HuH-7.5 (cell line): Measurements from ENCODE around the gene MYO7B.

Source experiments
- DNase-seq: peaks from one replicate; pipeline ENCODE4 v3.0.0; 2011; ENCODE audit warnings: low spot score

The MYO7B gene

DNA sequence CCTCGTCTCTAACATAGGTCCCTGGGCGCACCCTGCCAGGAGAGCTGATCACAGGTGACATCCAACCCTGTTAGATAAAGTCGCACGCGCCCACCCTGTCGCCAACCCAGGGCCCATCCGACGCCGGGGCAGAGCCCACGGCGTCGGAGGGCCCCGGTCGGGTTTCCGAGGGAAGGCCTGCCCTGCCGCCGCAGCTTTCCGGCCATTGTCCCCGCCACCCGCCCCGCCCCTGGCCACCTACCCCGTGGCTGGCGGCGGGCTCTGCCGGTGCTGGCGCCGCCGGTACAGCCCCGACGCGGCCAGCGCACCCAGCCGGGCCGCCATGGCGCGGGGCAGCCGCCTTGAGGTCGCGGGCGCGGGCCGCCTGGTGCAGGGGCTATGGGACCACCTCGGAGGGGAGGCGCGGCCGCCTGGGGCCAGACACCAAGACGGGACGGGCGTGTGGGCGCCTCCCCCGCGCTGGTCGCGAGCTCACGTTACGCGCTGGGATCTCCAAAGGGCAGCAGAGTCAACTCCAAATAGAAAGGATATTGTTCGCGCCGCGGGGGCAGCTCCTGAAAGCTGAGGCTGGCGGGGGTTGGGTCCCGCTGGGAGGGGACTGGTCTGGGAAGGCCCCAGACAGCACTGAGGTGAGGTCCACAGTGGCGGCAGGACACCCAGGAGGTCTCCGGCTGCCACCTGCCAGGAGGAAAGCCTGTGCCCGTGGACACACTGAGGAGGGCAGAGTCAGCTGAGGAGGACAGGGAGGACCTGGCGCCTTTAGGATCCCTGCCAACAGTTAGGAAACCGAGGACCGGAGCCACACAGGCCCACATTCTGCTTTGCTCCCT, 128.8 kb downstream of the MYO7B start:
- no peak for DNase-seq

DNA sequence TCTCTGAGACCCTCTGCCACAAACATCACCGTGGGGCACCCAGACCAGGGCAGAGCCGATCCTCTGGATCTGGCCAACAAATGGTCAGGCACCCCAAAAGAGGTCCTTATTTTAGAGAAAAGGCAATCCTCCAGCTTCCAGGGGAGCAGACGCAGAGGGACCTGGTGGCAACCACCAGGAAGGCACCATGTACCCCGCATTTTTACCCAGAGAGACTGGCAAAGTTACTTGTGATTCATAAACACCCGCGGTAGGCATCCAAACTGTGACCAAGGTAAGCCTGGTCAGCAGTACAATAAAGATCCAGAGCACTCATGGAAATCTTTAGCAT, 129.4 kb downstream of the MYO7B start:
- DNase-seq = no peak

DNA sequence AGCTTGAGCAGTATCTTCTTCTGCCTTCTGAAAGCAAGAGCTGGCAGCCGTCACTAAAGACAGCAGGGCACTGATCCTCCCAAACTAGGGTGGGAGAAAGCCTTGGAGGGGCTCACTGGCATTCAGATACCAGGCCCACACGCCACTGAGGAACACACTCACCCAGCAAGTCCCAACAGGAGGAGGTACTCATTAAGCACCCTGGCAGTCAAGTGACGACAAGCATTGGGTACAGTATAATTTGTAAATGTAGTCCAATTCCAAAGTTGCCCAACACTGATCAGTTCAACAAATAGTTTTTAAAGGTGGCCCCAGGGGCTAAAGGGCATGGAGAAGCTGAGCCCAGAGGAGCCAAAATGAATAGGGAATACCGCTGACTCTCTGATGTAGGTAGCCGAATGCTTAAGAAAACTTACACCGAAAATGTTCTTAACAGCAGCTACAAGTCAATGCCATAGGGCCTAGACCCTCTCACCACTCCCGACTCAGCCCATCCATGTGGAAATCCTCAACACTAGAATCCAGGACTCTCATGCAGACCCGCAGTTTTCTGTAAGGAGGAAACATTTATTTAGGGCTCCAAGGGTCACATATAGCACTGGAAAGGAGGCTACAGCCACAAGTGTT, 129.9 kb downstream of the MYO7B start:
- no peak for DNase-seq

DNA sequence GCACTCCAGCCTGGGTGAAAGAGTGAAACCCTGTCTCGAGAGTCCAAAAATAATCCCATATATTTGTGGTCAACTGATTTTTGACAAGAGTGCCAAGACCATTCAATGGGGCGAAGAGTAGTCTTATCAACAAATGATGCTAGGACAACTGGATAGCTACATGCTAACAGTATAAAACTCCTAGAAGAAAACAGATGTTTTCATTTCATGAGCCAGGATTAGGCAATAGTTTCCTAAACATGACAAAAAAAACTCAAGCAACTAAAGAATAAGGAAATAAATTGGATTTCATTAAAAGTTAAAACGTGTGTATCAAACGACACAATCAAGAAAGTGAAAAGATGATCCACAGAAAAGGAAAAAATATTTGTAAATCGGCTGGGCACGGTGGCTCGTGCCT, 133.6 kb downstream of the MYO7B start:
- no peak for DNase-seq

DNA sequence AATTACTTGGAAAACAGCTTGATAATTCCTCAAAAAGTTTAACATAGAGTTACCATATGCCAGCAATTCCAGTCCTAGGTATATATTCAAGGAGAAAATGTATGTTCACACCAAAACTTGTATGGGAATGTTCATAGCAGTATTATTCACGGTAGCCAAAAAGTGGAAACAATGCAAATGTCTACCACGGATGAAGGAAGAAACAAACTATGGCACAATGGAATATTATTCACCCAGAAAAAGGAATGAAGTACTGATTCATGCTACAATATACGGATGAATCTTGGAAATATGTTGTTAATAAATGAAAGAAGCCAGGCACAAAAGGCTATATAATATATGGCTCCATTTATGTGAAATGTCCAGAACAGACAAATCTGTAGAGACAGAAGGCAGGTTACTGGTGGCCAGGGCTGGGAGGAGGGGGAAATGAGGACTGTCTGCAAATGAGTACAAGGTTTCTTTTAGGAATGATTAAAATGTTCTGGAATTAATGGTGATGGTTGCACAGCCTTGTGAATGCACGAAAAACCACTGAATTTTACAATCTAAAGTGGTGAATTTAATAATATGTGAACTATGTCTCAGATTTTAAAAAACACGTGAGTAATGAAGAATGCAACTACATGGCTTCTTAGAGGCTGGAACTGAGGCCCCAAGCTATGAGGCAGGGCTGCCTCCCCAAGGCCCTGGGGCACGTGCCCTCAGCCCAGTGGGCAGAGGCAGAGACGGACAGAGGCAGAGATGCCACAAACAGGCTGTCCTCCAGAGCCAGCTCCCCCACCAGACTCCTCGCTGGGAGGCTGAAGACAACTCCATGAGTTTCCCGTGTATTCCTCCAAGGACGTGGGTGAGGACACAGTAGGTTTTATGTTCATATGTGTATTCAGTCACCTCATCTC, 134.8 kb downstream of the MYO7B start:
- no peak for DNase-seq

DNA sequence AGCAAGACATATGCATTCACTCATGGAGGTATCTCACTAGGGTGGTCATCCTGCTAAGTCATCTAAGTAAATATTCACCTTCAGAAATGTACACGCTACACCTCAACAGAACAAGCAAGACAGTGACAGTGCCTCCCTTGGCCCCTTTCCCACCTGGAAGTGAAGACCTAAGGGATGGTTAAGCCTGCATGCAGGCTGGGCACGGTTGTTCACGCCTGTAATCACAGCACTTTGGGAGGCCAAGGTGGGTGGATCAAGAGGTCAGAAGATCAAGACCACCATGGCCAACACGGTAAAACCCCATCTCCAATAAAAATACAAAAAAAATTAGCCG, 135.4 kb downstream of the MYO7B start:
- no peak for DNase-seq

DNA sequence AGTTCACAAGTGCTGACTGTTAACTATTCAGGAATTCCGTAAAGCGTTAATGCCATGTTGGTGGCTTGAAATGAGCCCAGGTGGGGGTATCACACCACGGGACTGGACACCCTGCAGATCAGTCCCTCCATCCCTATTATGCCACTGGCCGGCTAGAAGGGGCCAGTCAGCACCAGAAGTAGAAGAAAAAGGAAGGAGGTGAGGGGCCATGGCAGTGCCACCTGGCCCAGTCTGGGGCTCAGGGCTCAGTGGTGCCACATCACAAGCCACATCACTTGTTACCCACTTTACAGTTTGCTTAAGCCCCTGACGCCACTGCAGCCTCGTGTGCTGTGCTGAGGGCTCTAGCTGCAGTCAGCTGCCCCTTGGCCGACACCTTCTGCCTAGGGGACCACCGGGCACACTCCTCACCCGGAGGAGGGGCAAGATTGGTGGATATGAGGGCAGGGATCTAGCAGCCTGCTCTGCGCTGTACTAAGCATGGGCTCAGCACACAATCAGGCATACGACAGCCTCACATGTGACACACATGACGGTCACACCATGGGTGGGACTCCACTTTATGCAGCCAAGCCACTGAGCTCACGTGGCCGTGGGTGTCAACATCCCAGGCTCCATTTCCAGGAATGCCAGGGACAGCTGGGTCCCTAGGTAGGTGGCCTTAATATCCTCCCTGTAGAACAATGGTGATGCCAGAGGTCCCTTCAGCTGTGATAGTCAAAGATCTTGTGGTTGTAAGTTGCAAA, 136.2 kb downstream of the MYO7B start:
- DNase-seq = no peak

DNA sequence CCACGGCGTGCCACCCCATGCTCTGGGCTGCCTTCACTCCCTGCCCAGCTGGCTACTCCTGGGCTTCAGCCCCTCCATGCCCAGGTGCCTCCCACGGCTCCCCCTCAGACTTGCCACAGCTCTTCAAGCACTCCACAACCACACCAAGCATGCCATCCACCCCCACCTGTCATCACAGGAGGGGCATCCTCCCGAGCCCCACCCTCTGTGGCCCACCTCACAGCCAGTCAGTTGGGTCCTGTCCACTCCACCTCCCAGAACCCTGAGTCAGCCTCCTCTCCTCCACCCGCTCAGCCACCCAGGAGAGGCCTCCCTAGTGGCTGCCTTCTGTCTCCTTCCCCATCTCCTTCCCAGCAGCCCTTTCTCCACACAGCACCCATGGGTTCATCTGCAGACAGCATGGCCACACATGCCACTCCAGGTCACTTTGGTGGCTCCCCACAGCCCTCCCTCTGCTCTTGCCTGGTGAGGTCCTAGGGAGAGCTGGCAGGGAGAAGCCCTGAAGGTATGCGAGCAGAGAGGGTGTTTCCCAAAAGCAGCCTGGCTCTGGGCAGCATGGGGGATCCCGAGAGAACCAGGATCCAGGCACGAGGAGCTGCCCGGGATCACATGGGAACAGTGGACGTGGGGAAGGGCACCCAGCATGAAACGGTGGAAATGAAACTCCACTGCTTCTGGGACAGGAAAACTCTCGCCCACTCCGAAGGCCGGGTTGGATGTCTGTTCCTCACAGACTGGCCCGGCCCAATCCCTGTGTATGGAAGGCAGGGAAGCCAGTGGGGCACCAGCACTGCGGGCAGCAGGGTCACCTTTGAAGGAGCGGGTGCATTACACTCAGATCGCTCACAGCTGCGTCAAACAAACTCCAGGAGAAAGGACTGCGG, 137.1 kb downstream of the MYO7B start:
- no peak for DNase-seq

DNA sequence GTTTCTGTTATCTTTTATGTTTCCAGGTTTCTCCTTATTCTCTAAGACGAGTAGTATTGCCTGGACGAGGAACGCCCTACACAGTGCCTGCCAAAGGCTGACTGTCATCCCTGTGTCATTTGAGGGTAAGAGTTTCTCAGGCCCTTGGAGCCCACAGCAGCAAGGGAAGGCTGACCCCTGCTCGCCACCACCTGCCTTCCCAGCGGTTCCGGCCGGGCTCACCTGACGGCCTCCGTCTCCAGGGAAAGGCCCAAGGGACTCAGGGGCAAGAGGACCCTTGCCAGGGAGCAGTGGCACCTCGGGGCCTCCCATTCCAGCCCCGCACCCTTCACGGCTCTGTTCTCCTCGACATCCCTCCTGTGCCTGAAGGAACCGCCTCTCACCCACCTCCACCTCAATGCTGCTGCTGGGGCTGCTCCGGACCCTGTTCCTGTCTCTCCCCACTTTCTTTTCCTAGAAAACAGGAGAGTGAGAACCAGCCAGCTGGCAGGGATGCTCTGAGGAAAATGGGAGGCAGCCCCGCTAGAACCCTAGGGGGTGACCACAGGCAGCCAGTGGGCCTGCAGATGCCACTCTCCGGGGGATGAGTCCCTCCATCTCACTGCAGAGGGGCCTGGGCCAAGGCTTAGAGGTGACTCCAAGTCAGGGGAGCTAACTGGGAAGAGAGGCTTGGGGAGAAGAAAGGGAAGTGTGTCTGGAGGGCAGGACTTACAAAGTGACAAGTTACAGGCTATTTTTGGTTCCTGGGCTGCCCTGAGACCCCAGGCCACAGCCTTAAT, 138.0 kb downstream of the MYO7B start:
- no peak for DNase-seq

DNA sequence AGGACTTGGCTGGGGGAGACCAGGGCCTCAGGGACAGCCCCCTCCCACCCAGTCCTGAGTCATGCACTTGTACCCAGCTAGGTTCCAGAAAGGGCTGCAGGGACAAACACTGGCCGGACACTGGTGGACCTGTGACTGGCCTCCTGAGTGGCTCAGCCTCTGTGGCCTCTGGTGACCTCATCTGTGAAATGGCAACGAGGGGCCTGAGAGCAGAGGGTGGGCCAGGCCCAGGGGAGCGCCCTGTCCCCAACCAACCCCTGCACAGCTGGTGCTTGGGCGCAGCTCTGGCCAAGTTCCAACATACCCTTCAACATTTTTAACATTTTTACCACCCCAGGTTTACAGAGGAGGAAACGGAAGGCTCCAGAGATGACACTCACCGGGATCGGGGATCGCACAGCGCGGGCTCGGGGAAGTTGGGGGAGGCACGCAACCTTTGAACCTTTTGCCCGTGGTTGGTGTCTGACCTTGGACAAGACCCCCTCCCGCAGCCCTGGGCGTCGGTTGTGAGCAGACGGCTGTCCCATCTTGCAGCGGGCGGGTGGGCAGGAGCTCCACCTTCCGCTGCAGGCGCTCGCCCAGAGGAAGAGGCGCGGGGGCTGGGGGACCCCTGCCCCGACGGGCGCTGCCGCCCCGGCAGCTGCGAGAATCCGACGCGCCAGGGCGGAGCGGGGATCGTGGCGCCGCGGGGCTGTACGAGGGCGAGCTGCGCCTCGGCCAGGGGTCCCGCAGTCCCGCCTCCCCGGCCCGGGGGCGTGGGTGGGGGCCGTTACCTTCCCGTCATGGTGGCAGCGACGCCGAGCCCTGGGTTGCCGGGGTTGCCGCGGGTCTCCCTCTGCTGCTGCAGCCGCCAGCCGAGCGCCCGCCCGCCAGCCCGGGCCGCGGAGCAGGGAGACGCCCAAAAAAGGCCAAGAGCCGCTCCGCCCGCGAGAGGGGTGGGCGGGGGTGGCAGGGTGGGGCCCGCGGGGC, 139.0 kb downstream of the MYO7B start:
- peak; percentile 56 for DNase-seq

DNA sequence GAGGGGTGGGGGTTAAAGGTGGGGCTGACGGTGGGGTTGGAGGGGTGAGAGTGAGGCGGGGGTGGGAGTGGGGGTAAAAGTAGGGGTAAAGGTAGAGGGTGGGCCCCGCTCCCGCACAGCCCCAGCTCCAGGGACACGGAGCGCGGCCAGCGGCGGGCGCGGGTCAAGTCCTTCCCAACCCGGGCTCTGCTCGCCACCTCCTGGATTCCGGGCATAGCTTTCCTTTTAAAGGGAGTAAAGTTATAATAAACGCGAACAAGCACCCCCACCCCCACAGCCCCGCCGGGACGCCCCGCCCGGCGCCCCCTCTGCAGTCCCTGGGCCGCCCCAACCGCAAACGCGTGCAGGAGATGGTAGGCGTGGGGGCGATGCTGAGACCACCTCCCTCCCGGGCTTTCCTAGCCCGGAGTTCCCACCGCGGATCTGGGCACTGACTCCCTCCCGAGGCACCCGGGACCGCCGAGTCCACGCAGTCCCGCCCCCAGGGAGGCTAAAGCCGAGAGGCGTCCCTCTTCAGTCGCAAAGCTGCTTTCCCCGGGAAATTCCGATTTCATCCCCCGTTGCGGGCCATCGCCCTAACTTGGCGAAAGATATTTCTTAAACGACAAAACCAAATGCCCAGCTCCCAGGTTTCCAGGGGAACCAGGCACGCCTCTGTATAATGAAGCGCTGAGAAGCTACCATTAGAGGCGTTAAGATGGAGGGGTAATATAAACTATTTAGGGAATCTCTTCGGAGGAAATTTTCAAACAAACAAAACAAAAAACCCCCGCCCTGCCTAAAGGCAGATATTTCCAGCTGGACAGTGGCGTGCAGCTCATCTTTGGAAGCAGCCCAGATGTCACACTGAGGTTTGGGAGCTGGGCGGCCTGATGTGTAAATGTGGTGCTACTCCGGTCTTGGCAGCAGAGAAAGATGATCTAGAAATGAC, 140.1 kb downstream of the MYO7B start, which contains the start of gene LIMS2:
Gene LIMS2 (minus strand): TSS at position 200 of the 931 bp plus-strand sequence. CDS start 506 bp downstream, outside the sequence.
- DNase-seq = peak; percentile 71

DNA sequence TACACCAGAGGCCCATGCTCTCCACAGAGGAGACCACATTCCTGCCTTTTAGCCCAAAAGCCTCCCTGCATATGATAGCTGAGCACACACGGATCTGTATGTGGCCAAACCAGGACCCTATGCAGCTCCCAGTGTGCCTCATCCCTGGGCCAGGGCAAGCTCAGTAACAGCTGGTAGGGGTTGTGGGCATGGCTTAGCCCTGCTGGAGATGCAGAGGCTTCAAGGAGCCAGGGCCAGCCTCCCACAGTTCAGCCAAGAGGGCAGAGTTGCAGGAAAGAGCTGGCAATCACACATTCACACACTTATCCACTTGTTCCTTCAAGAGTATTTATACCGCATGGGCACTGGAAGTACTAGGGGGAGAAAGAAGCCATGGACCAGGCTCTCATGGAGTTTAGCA, 141.4 kb downstream of the MYO7B start:
- DNase-seq = no peak

DNA sequence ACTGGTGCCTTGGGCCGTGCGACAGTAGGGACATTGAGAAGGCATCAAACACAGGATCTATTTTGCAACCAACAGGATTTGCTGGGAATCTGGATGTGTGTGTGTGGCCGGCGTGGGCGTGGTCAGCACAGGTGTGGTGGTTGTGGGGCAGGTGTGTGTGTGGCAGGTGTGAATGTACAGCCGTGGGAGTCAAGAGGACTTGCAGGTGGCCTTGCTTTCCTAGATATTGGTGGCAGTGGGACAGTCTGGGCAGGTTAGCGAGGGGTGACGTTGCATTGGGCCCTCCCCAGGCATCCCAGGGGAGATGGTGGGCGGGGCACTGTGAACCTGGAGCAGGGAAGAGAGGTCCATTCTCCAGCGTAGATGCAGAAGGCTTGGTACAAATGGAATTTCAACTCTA, 143.0 kb downstream of the MYO7B start:
- no peak for DNase-seq

DNA sequence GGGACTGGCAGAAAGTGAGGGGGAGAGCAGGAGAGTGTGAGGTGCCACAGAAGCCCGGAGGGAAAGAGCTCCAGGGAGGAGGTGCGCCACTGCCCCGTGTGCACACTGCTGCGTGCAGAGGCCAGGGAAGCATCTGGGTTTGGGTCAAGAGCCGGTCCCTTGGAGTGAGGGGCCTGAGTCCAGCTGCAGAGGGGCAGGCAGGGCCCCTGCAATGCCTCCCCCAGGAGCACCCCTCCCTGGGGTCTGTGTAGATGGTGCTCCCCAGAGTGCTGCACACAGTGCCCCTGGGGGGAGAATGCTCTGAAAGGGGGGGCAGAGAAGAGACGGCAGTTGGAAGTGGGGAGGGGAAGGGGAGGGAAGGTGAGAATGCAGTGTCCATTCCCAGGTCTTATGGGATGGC, 143.5 kb downstream of the MYO7B start:
- DNase-seq = no peak

DNA sequence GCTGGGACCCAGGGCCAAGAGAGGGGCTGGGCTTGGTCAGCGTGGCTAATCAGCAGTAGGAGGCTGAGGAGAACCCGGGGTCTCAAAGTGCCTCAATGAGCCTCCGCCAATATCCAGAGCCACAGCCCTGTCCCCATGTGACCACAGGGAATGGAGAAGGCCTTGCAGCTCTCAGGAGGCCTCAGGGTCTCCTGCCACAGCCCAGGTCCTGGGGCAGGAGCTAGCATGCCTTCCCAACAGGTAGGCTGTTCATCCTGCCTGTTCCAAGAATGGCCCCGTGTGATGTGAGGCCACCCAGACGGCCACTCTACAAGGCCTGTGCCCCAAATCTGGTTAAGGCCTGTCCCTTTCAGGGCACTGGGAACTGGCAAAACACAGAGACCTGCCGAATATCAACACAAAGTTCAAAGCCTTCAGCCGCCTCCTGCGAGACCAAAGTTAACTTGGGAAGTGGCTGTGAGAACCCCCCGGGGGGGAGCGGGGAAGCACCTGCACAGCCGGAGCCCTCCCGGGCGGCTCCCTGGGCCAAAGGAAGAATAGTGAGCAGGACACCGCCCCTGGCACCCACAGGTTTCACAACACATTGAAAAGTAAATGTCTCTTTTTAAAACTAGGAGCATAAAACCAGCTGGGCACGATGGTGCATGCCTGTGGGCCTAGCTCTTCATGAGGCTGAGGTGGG, 144.3 kb downstream of the MYO7B start:
- DNase-seq = no peak

DNA sequence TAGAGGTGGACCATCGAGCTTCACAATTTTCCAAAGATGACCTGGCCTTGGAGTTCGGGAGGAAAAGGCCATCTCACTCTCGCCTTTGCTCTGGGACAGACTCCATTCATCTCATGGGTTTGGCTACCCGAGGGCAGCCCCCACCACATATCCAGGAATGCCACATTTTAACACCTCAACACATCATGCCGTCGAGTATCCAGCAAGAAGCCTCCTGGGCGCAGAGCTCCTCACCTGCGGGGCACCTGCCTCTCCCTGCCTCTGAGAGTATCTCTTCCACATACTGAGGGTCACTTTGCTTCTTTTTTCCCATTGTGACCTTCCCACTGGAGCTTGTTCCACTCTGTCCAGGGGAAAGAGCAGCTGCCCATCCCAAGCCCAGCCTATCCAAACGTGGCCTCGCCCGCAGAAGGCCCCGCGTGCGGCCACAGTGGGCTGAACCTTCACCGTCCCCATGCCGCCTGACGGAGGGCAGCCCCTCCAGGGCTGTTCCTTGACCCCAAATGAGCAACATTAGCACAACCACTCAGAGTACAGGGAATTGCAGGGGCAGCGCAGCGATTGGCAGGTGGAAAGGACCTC, 145.3 kb downstream of the MYO7B start:
- DNase-seq = no peak

DNA sequence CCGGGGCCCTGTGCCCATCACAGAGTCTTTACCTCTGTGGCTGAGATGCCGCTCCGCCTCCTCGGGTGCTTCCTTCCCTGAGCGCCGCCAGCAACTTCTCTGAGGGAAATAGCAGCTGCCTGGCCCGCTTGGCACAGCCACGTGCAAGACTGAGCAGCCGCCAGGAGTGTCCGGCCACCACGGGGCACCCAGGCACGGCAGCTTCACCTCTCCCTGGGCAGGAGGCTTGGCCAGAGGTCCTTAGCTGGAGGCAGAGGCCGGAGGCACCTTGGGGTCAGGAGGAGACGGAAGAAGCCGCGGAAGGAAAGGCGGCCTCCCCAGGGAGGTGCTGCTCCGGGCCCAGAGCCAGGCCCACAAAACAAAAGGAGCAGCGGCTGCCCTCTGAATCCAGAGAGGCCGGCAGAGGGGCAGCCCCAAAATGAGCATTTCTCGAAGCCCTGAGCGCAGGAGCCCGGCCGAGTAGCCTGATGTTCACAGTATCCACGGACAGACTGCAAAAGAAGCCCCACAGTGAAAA, 145.9 kb downstream of the MYO7B start:
- no peak for DNase-seq
